Measurements from ENCODE around the gene COQ9. TPM values are rescaled to one million over a fixed set of nuclear protein-coding genes. Genes with fewer than 3 reads are reported as not detected.
A peak's percentile ranks its signal among the peaks of the same experiment; 100 is the strongest.

The COQ9 gene
- total RNA-seq, 1 experiment from 2014 or later, result 56.6 TPM

DNA sequence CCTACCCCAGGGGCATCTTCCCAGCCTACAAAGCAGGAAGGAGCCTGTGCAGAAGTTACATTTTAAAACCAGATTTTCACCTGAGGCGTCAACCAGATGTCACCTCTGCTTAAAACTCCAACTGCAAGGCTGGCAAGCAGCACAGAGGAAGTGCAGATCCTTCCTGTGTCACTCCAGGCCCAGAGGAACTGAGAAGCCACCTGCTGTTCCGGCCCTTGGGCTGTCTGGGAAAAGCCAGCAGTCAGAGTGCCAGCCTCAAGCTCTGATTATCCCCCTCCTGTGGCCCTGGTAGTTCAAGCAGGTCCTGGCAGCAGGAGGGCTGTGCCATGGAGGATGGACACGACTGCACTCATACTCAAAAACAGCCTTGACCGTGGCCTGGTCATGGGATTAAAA lies 25.4 kb downstream of the COQ9 start:
- DNase-seq (ENCODE audit: low read depth), result no peak

GRCh38 chr16:57473176-57473840 lies 26.0 kb downstream of the COQ9 start:
- no peak for DNase-seq (ENCODE audit: low read depth)

- DNase-seq (ENCODE audit: low read depth), result no peak
Measured at GRCh38 chr16:57473906-57474305, 26.6 kb downstream of the COQ9 start.

DNA sequence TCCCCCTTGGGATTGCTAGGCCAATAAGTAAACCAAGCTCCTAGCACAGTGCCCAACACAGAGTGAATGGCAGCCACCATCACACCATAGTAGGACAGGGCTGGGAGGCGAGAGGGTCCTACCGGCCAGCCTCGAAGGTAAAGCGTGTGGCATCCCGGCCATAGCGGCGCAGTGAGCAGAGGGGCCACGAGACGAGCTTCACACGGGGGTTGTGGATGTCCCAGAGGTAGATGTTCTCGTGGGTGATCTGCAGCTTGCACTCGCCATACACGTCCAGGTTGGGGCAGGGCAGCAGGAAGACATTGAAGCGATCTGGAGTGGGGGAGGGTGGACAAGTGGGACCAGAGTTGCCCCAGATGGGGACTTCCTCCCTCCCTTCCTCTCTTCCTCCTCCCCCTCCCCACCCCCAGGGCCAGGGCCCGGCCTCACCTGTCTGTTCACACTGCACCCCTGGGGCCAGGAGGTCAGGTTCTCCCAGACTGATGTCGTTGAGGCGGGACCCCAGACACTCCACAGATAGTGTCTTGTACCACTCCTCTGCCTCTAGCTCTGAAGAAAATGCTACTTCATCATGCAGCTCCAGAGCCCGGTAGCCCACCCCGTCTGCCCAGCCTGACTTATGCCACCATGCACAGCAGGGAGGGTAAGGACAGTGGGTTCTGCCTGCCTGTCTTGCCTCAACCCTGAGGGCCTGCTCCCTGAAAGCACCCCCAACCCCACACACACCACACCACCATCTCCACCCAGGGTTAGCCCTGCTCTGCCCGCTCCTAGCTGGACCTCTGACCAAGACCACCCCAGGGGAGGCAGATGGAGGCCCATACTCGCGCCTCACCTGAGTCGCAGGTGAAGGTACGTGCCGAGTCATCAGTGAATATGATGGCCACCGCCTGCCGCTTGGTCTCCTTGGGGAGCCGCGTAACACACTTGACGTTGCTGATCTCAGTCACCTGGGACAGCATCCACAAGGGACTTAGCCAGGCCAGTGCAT lies 27.7 kb downstream of the COQ9 start:
- DNase-seq (ENCODE audit: low read depth), result no peak

GRCh38 chr16:57475711-57476339 lies 28.5 kb downstream of the COQ9 start:
- no peak for DNase-seq (ENCODE audit: low read depth)

DNA sequence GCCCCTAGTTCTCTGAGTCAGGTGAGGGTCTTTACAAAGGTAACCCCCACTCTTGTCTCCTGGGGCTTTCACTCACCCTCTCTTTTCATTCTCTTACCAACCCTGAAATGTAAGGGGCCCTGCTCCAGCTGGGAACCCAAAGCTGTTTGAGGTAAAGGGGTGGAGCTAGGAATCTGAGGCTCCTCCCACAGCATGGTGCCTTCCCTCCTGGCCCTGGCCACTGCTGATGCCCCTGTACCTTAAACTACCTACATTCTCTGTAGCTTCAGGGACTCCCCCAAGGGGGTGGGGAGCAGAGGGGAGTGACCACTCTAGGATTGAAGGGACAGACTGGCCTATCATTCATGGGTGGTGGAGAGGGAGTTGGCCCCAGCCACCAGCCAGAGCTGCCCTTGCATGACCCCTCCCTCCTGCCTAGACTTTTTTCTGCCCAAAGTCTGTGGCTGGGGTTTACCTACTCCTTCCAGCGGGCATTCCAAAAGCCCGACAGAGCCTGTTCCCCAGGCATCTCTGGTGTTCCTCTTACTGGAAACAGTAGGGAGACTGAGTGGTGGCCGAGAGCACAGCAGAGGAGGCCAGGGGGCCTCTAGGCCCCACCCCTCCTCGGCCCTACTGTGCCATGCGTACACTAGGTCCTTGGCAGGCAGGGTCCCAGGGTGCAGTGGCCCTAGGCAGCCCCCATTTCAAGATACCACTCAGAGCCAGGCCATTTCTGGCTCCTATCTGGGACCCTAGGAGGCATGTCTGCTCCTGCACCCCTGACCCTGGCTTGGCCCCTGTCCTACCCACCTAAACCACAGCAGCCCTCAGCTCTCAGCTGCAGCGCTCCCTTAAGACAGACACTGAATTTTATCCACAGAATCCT lies 29.5 kb downstream of the COQ9 start:
- DNase-seq (ENCODE audit: low read depth), result no peak

DNA sequence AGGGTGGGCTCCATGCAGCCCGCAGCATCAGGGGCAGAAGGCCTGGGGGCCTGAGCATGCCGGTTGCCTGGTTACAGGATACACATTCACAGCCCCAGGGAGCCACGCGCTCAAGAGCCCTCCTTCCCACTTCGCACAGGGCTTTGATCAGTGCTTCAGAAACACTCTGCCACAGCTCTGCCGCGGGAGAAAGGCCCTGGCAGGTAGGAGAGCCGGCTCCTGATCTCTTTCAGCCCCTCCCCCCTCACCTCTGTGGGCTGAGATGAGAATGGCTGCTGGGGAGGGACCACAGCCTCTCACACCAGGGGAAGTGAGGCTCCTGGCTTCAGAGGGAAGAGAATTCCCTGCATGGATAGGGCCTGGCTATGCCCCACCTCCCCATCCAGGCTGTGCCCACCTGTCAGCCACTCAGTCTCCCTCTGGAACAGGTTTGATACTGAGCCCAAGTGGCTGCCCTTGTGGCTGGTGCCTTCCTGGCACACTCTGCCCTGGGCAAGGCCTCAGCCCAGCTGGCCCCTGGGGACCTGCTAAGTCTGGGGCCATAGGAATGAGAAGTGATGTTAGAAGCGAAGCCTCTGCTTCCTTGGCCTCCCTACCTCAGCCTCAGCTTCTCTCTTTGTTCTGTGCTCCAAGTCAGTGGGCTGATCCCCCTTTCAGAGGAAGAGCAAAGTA lies 30.4 kb downstream of the COQ9 start:
- no peak for DNase-seq (ENCODE audit: low read depth)

- DNase-seq (ENCODE audit: low read depth), result no peak
Measured at GRCh38 chr16:57478396-57479204, 31.3 kb downstream of the COQ9 start.

DNA sequence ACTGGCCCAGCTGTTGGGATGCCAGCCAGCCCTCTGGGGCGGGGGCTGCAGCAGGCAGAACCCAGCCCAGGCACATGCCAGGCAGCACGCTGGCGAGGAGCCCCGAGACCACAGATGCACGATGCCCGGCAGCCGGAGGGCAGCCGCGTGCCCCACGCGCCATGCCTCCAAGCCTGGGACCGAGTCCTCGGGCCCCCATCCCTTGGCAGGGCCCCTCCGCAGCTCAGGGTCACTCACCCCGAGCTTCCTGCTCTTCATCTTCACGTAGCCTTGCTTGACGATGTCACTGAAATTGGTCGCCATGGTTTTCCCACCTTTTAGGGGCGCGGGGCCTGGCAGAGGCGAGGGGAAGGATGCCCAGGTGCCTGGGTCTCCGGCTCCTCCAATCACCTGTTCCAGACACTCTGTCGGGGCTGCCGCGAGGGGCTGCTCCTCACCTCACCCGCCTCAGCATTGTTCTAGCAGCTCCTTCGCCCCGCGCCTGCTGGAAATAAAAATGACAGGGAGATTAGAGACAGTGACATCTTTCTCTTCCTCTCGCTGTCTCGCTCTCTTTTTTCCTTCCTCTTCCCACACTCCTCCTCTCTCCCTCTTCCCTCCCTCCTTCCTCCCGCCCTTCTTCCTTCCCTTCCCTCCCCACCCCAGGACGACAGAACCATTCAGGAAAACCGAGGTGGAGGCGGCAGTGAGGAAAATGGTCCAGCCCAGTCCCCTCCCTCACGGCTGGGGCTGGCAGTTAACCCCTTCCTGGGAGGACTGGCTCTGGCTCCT lies 32.1 kb downstream of the COQ9 start:
- peak; percentile 80 for DNase-seq (ENCODE audit: low read depth)

DNA sequence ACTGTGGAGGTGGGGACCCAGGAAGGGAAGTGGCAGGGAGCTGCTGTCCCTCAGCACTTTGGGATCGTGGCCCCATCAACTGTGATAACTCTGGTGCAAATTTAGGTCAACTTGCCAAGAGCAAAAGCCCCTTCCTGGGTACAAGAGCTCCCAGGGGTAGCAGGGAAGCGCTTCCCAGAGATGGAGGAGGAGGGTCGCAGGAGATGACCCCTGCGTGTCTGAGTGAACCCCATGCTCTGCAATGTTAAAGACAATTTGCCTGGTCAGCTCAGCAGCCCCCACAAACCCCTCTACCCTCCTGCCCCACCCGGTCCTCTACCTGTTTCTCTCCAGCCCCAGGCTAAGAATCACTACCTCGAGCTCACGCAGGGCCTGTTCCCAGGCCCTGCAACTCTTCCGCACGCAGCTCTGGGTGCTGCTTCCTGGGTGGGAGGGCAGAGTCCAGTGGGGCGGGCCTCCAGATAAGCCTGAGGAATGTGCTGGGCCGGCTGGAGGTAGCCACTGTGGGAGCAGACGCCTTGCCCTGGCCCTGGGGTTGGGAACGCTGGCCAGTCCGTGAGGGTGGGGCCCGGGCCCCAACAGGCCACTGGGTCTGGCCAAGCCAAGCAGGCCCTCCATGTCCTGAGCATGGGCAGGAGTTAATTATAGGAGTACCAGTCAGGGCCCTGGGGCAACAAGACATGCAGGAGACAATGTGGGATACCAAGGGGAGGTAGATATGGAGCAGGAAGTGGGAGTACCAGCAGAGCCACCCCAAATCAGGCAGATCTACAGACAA lies 32.9 kb downstream of the COQ9 start:
- DNase-seq (ENCODE audit: low read depth), result peak; percentile 70

DNA sequence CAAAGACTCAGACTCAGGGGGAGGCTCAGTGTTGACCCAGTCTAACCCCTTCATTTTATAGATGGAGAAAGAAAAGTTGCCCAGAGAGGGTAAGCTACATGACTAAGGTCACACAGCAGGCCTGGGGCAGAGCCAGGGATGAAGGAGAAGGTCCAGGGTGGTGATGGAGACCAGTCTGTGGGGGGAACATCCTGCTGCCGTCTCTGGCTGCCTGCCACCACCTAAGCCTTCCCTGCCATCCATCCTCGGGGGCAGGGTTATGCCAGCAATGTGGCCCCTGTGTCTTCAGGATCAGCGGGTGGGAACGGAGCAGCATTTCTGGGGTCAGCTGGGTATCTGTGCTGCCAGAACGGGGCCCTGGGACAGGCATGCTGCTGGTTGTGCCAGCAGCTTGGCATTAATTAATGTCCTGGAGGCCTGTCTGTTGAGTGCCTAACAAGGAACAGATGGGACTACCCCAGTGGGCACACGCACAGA lies 33.5 kb downstream of the COQ9 start:
- DNase-seq (ENCODE audit: low read depth), result no peak

DNA sequence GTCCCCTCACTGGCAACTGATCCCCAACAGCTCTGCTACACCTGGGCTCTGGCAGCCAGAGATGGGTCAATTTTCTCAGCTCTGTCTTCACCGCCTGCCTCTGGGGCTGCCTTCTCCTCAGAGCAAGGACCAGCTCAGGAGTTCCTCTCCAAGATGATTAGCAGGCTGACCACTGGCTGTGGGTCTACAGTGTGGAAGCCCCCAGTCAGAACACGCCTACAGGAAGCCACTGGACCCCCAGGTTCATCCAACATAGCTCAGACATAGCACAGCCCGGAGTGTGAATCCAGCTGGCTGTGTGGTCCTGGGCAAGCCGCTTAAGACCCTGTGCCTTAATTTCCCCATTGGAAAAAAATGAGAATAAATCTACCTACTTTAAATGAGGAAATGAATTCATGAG lies 34.1 kb downstream of the COQ9 start:
- DNase-seq (ENCODE audit: low read depth), result no peak

- DNase-seq (ENCODE audit: low read depth), result no peak
Measured at GRCh38 chr16:57482845-57483545, 35.7 kb downstream of the COQ9 start.

DNA sequence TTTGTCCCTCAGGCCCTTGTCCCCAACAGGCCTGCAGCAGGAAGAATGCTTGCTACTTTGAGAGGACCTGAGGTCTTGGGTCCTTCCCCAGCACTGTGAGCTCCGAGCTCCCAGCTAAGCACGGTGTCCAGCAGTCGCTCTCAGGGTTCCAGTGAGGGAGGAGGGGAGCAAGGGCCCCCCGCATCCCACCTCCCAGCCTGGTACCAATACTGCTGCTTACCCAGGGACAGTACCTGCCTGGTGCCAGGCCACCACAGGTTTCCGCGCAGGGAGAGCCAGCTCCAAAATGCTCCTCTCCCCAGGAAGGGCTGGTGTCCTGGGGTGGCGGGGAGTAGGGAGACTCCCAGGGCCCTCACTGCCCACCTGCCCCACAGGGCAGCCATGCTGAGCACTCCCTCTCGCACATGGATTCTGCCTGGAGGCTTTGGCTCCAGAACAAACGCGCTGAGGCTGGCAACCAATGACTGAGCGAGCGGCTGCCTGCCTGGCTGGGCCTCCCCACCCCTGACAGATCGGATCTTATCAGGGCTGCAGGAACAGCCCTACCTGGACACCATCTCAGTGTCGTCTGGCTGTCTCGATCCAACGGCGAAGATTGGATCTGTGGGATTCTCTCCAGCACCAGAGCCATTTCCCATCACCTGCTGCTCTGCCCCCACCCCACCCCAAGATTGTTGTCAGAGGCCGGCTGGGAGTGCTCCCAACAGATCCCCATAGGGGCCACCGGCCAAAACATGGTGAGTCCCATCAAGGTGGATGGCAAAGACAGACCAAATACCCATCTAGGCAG lies 36.6 kb downstream of the COQ9 start:
- DNase-seq (ENCODE audit: low read depth), result no peak

DNA sequence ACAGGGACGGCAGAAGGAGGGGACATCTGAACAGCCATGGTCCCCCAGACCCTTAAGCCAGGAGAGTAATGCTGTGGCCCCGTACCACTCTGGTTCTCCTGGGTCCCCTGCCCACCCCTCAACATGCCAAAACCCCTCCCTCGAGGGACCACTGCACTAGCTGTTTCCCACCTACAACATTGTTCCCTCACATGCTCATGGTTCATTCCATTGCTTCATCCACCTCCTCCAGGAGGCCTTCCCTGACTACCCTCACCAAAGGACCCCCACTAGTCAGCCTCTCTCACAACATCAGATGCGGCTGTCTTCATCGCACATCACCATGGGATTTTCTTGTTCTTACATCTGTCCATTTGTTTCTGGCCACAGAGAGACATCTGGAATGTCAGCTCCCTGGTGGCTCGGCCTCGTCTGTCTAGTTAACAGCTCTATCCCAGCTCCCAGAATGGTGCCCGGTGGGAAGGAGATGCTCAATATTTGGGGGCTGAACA lies 37.3 kb downstream of the COQ9 start:
- no peak for DNase-seq (ENCODE audit: low read depth)

DNA sequence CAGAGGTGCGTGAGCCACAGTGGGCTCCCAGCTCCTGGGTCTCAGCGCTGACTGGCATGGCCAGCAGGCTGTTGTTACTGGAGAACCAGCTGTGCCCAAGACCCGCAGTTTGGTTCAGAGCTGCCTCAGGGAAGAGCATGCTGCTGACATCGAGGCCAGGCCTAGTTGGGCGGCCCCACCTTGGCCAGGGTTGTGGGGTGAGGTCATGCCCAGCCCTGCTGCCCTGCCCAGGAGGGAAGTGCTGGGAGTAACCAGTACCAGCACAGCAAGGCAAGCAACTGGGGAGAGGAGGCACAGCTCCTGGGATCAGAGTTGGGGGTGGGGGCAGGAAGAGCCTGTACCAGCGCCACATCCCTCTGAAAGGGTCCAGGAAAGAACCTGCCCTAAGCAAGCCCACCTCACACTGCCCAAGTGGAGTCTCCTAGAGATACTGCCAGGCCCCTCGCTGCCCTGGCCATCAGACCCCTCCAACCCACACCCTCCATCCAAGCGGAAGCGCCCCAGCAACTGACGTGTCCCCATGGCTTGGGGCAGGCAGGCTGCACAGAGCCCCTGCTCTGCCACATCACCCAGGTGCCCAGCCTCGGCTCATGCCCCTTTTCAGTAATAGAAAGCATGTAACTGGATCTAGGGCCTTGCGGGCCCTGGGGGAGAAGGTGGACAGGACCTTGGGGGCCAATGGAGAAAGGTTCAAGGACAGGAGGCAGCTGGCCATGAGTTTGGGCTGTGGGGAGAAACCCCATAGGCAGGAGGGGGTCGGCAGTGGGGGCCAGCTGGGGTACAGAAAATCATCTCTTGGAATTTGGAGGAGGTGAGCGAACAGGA lies 38.0 kb downstream of the COQ9 start:
- DNase-seq (ENCODE audit: low read depth), result no peak
